ENCODE measurements around the gene DVL3. TPM values are rescaled to one million over a fixed set of nuclear protein-coding genes. Genes with fewer than 3 reads are reported as not detected.

The DVL3 gene
- polyA plus RNA-seq, 1 donor (not counting 4 experiments of a cell fraction or from before 2014, with no cell fraction given): 18.5 TPM

DNA sequence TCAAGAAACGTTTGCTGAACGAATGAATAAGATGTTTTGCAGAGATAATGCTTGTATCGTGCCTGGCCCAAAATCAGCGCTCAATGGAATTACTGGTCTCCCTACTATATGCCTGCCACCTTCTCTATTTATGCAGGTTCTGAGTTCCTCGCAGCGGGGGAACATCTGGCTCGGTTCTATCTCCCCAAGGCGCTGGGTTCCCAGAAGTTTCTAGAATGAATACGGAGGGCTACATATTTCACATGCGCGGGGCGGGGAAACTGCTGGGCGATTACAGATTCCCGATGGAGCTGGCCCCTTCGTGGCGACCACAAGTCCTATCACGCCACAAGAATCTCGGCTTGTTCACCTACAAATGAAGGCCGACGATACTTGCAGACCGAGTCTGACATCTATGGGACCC lies 20.4 kb upstream of the DVL3 start:
- DNase-seq (ENCODE audit: low read depth, low spot score): no peak
- H3K27ac ChIP-seq (ENCODE audit: control insufficient read depth, insufficient read depth, low read length): peak overlapping the region; percentile 76
- peak overlapping the region; percentile 78 for H2AFZ ChIP-seq (ENCODE audit: control insufficient read depth, low read length)
- dilution Hi-C loops (cut with MboI; ENCODE audit: extremely low pct_ligation_motif_present, low sequenced_read_pairs): no loop called here
- peaks cover 0 to 3% of the 10 kb centered on the region in 2 experiments for H3K36me3 ChIP-seq (ENCODE audit: control insufficient read depth in 2 of 2, extremely low read depth in 1 of 2, insufficient read depth in 2 of 2, low read length in 2 of 2)
- H3K4me3 ChIP-seq (ENCODE audit: control insufficient read depth in 2 of 3, extremely low read depth in 1 of 3, insufficient read depth in 2 of 3, low read depth in 1 of 3, low read length in 3 of 3): peak overlapping the region; percentile 63 to 99 (median 97)
- H4K20me1 ChIP-seq (ENCODE audit: control insufficient read depth, extremely low read depth, insufficient read depth, low read length): no peaks in the 10 kb centered on the region
- H3K9ac ChIP-seq (ENCODE audit: control insufficient read depth, extremely low read depth, insufficient read depth, low read length): peak overlapping the region; percentile 91
- TF ChIP-seq, protein P1, sequence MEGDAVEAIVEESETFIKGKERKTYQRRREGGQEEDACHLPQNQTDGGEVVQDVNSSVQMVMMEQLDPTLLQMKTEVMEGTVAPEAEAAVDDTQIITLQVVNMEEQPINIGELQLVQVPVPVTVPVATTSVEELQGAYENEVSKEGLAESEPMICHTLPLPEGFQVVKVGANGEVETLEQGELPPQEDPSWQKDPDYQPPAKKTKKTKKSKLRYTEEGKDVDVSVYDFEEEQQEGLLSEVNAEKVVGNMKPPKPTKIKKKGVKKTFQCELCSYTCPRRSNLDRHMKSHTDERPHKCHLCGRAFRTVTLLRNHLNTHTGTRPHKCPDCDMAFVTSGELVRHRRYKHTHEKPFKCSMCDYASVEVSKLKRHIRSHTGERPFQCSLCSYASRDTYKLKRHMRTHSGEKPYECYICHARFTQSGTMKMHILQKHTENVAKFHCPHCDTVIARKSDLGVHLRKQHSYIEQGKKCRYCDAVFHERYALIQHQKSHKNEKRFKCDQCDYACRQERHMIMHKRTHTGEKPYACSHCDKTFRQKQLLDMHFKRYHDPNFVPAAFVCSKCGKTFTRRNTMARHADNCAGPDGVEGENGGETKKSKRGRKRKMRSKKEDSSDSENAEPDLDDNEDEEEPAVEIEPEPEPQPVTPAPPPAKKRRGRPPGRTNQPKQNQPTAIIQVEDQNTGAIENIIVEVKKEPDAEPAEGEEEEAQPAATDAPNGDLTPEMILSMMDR (optimal IDR thresholded peaks at IDR 0.05 in 1 of 3, IDR thresholded peaks at IDR 0.05 in 1 of 3, conservative IDR thresholded peaks at IDR 0.05 in 1 of 3; ENCODE audit: extremely low read depth in 1 of 3, insufficient read depth in 2 of 3, low read length in 3 of 3): no peak
- TF ChIP-seq EZH2 (IDR thresholded peaks at IDR 0.05; ENCODE audit: low read length): no peak
- no peaks in the 10 kb centered on the region for H3K9me1 ChIP-seq (ENCODE audit: control insufficient read depth, extremely low read depth, insufficient read depth, low read length)
- FAIRE-seq: peak; percentile 43
- peak overlapping the region; percentile 98 for H3K4me2 ChIP-seq (ENCODE audit: control insufficient read depth, extremely low read depth, insufficient read depth, low read depth, low read length)
- H3K9me3 ChIP-seq (ENCODE audit: control insufficient read depth, low read depth, low read length): no peaks in the 10 kb centered on the region
- peaks cover 17% of the 10 kb centered on the region for H3K4me1 ChIP-seq (ENCODE audit: control insufficient read depth, extremely low read depth, insufficient read depth, low read length)
- peaks cover 35% of the 10 kb centered on the region for H3K79me2 ChIP-seq (ENCODE audit: control insufficient read depth, insufficient read depth, low read length)
- no peaks in the 10 kb centered on the region for H3K27me3 ChIP-seq (ENCODE audit: control insufficient read depth, extremely low read depth, insufficient read depth, low read length)

DNA sequence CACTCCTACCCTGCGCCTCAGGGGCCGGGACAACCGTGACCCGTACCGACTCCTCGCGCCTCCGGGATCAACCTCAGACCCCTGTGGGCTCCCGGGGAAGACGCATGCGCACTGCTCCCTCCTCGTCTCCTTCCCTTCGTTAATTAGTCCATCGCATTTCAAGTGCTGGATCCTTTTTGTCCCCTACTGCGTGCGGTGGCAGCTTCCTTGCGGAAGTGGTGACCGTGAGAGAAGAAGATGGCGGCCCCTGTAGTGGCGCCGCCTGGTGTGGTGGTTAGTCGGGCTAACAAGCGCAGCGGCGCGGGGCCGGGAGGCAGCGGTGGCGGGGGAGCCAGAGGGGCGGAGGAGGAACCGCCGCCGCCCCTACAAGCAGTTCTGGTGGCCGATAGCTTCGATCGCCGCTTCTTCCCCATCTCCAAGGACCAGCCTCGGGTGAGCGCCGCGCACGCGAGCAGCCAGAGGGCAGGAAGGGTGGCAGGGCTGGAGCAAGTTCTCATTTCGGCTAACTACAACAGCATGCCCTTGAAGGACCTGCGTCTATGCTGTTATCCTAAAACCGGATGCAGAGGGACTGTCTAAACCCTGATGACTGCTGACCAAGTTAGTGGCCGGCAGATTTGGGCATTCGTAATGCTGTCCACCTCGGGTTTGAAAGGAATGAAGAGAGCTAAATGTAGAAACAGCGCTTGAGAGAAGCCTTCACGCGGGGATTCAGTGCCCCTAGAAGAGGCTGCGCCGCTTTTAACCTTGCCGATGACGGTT lies 19.8 kb upstream of the DVL3 start, which contains the start of gene EIF2B5:
Gene EIF2B5 (plus strand): TSS at position 210 of the 762 bp plus-strand sequence. CDS start 28 bp downstream, at position 238.
- Histone ChIP-seq H3K36me3 (ENCODE audit: control insufficient read depth in 2 of 2, extremely low read depth in 1 of 2, insufficient read depth in 2 of 2, low read length in 2 of 2) (peaks cover 3 to 7% of the 10 kb centered on the region in 2 experiments), H2AFZ (ENCODE audit: control insufficient read depth, low read length) (peak within 1 kb of the TSS; percentile 78), H3K4me3 (ENCODE audit: control insufficient read depth in 2 of 3, extremely low read depth in 1 of 3, insufficient read depth in 2 of 3, low read depth in 1 of 3, low read length in 3 of 3) (peak within 1 kb of the TSS; percentile 63 to 99 (median 97)), H3K9ac (ENCODE audit: control insufficient read depth, extremely low read depth, insufficient read depth, low read length) (peak within 1 kb of the TSS; percentile 91), H4K20me1 (ENCODE audit: control insufficient read depth, extremely low read depth, insufficient read depth, low read length) (no peaks in the 10 kb centered on the region), H3K9me3 (ENCODE audit: control insufficient read depth, low read depth, low read length) (no peaks in the 10 kb centered on the region), H3K27ac (ENCODE audit: control insufficient read depth, insufficient read depth, low read length) (peak within 1 kb of the TSS; percentile 76), H3K4me2 (ENCODE audit: control insufficient read depth, extremely low read depth, insufficient read depth, low read depth, low read length) (peak within 1 kb of the TSS; percentile 98), H3K9me1 (ENCODE audit: control insufficient read depth, extremely low read depth, insufficient read depth, low read length) (no peaks in the 10 kb centered on the region), H3K4me1 (ENCODE audit: control insufficient read depth, extremely low read depth, insufficient read depth, low read length) (peaks cover 17% of the 10 kb centered on the region), H3K79me2 (ENCODE audit: control insufficient read depth, insufficient read depth, low read length) (peaks cover 37% of the 10 kb centered on the region), H3K27me3 (ENCODE audit: control insufficient read depth, extremely low read depth, insufficient read depth, low read length) (no peaks in the 10 kb centered on the region)
- DNase-seq (ENCODE audit: low read depth, low spot score): peak; percentile 48
- no peak for TF ChIP-seq EZH2 (IDR thresholded peaks at IDR 0.05; ENCODE audit: low read length)
- TF ChIP-seq, protein P1 (optimal IDR thresholded peaks at IDR 0.05 in 1 of 3, IDR thresholded peaks at IDR 0.05 in 1 of 3, conservative IDR thresholded peaks at IDR 0.05 in 1 of 3; ENCODE audit: extremely low read depth in 1 of 3, insufficient read depth in 2 of 3, low read length in 3 of 3): peak in 2 of 3 experiments; percentile 38 to 49
- FAIRE-seq: no peak
- dilution Hi-C loops (cut with MboI; ENCODE audit: extremely low pct_ligation_motif_present, low sequenced_read_pairs): no loop called here
